ENCODE results near the gene KREMEN1. TPM values are rescaled to one million over a fixed set of nuclear protein-coding genes. Genes with fewer than 3 reads are reported as not detected.

The KREMEN1 gene
- total RNA-seq, 1 donor from 2014 or later: 10.7 TPM

- TF ChIP-seq CTCF (IDR thresholded peaks at IDR 0.05): no peak
- no peaks in the 10 kb centered on the region for H3K27me3 ChIP-seq
- no peaks in the 10 kb centered on the region for H3K36me3 ChIP-seq
- no peaks in the 10 kb centered on the region for H3K9me3 ChIP-seq
- H3K27ac ChIP-seq: no peak overlapping the region
- H3K4me3 ChIP-seq: no peak overlapping the region
- intact Hi-C loops (cut with DNase I): no loop called here
- DNase-seq (ENCODE audit: low spot score in 2 of 2): no peak
- no peaks in the 10 kb centered on the region for H3K4me1 ChIP-seq
Observed at GRCh38 chr22:29166180-29166579, 93.3 kb downstream of the KREMEN1 start.

GRCh38 chr22:29167032-29167911 lies 94.4 kb downstream of the KREMEN1 start:
- Histone ChIP-seq H3K4me3 (no peak overlapping the region), H3K36me3 (no peaks in the 10 kb centered on the region), H3K27ac (no peak overlapping the region), H3K27me3 (no peaks in the 10 kb centered on the region), H3K9me3 (no peaks in the 10 kb centered on the region), H3K4me1 (no peaks in the 10 kb centered on the region)
- TF ChIP-seq CTCF (IDR thresholded peaks at IDR 0.05): no peak
- DNase-seq (ENCODE audit: low spot score in 2 of 2): no peak
- intact Hi-C loops (cut with DNase I): no loop called here

GRCh38 chr22:29171721-29172120 lies 98.9 kb downstream of the KREMEN1 start:
- intact Hi-C loops (cut with DNase I): no loop called here
- Histone ChIP-seq H3K9me3 (peaks cover 4 to 19% of the 10 kb centered on the region in 2 donors), H3K4me3 (no peak overlapping the region), H3K4me1 (no peaks in the 10 kb centered on the region), H3K36me3 (no peaks in the 10 kb centered on the region), H3K27ac (no peak overlapping the region), H3K27me3 (no peaks in the 10 kb centered on the region)
- no peak for TF ChIP-seq CTCF (IDR thresholded peaks at IDR 0.05)
- DNase-seq (ENCODE audit: low spot score in 2 of 2): no peak

- no peak for DNase-seq (ENCODE audit: low spot score in 2 of 2)
- Histone ChIP-seq H3K36me3 (no peaks in the 10 kb centered on the region), H3K9me3 (peaks cover 4 to 19% of the 10 kb centered on the region in 2 donors), H3K27me3 (no peaks in the 10 kb centered on the region), H3K27ac (no peak overlapping the region), H3K4me1 (no peaks in the 10 kb centered on the region), H3K4me3 (no peak overlapping the region)
- no peak for TF ChIP-seq CTCF (IDR thresholded peaks at IDR 0.05)
- intact Hi-C loops (cut with DNase I): no loop called here
Observed at GRCh38 chr22:29172216-29172615, 99.4 kb downstream of the KREMEN1 start.

GRCh38 chr22:29175312-29175835 lies 102.5 kb downstream of the KREMEN1 start:
- H3K36me3 ChIP-seq: no peaks in the 10 kb centered on the region
- DNase-seq (ENCODE audit: low spot score in 2 of 2): no peak
- H3K9me3 ChIP-seq: peaks cover 4 to 19% of the 10 kb centered on the region in 2 donors
- TF ChIP-seq CTCF (IDR thresholded peaks at IDR 0.05): no peak
- H3K27ac ChIP-seq: no peak overlapping the region
- no peak overlapping the region for H3K4me3 ChIP-seq
- H3K27me3 ChIP-seq: no peaks in the 10 kb centered on the region
- no peaks in the 10 kb centered on the region for H3K4me1 ChIP-seq
- intact Hi-C loops (cut with DNase I): no loop called here

Measured in ascending aorta (tissue), 2 donors.